ENCODE data around the gene GSTP1. TPM values are rescaled to one million over a fixed set of nuclear protein-coding genes. Genes with fewer than 3 reads are reported as not detected.

Gene GSTP1
- total RNA-seq, 6 donors from 2014 or later, result 600 to 1,952 (median 1,144) TPM

DNA sequence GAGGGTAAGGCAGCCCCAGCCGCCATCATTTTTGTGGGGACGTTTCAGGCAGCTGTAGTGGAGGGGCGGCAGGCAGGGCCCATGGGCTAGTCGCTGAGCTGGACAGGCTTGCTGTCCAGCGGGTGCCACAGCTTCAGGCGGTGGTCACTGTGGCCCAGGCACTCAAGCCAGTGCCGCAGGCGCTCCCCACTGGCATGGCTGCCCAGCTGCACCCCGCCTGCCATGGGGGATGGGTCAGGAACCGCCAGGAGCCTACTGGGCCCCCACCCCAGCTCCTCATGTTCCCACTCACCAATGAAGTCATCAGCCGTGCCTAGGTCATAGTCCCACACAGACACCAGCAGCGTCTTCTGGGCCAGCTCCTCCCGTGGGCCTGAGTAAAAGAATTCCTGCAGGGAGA lies 29.1 kb downstream of the GSTP1 start:
- Histone ChIP-seq H3K27ac (no peak overlapping the region), H3K9me3 (no peaks in the 10 kb centered on the region), H3K4me3 (no peak overlapping the region), H3K27me3 (no peaks in the 10 kb centered on the region), H3K36me3 (peaks cover 18 to 46% (median 39%) of the 10 kb centered on the region in 4 donors), H3K4me1 (peaks cover 15 to 31% (median 25%) of the 10 kb centered on the region in 4 donors)
- DNase-seq (peak in 1 of 2 donors; percentile 75), ATAC-seq (ENCODE audit: low FRiP score in 2 of 2) (no peak)
- 97% methylated on average over 8 of the region's 13 CpGs; no CpG with 5 or more reads in 1 of the 2 donors for WGBS, 2 donors
- TF ChIP-seq POLR2AphosphoS5 (IDR thresholded peaks at IDR 0.05) (no peak), POLR2A (IDR thresholded peaks at IDR 0.05) (no peak), EP300 (IDR thresholded peaks at IDR 0.05) (no peak)
- TF ChIP-seq, protein P1, sequence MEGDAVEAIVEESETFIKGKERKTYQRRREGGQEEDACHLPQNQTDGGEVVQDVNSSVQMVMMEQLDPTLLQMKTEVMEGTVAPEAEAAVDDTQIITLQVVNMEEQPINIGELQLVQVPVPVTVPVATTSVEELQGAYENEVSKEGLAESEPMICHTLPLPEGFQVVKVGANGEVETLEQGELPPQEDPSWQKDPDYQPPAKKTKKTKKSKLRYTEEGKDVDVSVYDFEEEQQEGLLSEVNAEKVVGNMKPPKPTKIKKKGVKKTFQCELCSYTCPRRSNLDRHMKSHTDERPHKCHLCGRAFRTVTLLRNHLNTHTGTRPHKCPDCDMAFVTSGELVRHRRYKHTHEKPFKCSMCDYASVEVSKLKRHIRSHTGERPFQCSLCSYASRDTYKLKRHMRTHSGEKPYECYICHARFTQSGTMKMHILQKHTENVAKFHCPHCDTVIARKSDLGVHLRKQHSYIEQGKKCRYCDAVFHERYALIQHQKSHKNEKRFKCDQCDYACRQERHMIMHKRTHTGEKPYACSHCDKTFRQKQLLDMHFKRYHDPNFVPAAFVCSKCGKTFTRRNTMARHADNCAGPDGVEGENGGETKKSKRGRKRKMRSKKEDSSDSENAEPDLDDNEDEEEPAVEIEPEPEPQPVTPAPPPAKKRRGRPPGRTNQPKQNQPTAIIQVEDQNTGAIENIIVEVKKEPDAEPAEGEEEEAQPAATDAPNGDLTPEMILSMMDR (IDR thresholded peaks at IDR 0.05), result no peak

DNA sequence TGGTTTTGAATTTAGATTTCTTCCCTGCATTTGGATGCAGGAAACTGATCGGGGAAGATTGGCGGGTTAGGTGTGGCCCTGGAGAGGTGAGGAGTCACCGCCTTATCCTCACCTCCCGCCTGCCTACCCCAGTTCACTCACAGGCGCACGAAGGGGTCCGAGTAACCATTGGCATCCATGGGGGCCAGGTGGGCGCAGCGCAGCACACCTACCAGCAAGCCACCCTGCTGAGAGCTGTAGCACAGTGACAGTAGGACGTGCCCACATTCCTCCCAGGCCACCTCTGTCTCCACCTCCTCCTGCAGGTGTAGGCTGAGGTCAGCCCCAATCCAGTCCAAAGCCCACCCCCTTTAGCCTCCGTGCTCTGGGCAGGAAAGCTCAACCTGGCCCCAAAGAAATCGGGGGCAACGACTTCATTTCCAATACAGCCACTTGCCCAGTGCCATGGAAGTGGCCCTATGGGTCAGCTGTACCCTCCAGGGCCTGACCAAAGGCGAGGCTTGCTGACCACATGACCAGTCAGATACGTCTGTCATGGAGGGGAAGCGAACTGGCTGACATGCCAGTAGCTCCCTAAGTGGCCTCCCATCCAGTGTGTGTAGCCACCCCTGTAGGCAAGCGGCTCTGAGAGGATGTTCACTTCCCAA lies 29.8 kb downstream of the GSTP1 start:
- H3K27me3 ChIP-seq, result no peaks in the 10 kb centered on the region
- WGBS, 2 donors, result 91 to 93% methylated on average over 10 to 16 of the region's 17 CpGs
- H3K4me1 ChIP-seq, result peaks cover 10 to 24% (median 20%) of the 10 kb centered on the region in 4 donors
- H3K27ac ChIP-seq, result peak overlapping the region; percentile 83 to 91 (median 88)
- TF ChIP-seq POLR2AphosphoS5 (IDR thresholded peaks at IDR 0.05), result no peak
- no peak for TF ChIP-seq EP300 (IDR thresholded peaks at IDR 0.05)
- TF ChIP-seq, protein P1 (IDR thresholded peaks at IDR 0.05), result no peak
- TF ChIP-seq POLR2A (IDR thresholded peaks at IDR 0.05), result no peak
- DNase-seq, result peak in 1 of 2 donors; percentile 54
- no peaks in the 10 kb centered on the region for H3K9me3 ChIP-seq
- no peak for ATAC-seq (ENCODE audit: low FRiP score in 2 of 2)
- peak overlapping the region in 3 of 4 donors; percentile 36 to 47 (median 45) for H3K4me3 ChIP-seq
- H3K36me3 ChIP-seq, result peaks cover 18 to 45% (median 38%) of the 10 kb centered on the region in 4 donors

DNA sequence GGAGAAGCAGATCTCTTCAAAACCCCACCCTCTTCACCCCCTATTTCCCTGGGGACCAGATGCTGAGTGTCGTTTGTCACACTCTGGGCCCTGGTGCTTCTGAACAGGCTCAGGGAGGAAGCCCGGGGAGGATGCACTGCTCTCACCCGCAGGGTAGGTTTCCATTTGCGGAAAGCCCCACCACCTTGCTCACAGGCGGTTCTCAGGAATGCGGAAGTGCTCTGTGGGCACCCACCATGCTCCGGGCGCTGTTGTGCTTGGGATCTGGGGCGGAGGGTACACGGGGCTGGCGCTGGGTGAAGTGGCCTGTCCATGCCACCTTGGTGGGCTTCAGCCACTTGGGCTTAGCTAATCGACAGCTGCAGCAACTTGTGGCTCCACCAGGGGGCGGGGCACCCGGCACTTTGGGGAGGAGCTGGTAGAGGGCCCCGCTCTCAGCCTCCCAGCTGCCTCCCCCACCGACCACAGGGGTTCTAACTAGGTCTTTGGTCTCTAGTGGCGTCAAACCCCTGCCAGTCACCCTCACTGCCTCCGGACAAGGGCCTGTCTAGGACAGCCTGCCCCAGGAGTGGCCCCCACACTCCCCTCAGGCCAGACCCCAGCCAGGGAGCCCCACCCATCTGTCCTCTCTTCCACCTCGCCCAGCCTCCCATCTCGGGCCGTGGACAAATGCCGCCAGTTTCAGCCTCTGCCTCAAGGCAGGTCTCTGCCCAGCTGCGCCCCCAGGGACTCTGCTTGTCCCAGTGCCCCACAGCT lies 30.5 kb downstream of the GSTP1 start:
- peak; percentile 83 to 91 for DNase-seq
- Histone ChIP-seq H3K4me1 (peaks cover 10 to 23% (median 20%) of the 10 kb centered on the region in 4 donors), H3K27ac (peak overlapping the region; percentile 83 to 91 (median 88)), H3K27me3 (no peaks in the 10 kb centered on the region), H3K4me3 (peak overlapping the region in 3 of 4 donors; percentile 36 to 47 (median 45)), H3K36me3 (peaks cover 18 to 38% (median 34%) of the 10 kb centered on the region in 4 donors), H3K9me3 (no peaks in the 10 kb centered on the region)
- TF ChIP-seq, protein P1 (IDR thresholded peaks at IDR 0.05), result peak; percentile 48 to 74 (median 67)
- TF ChIP-seq POLR2A (IDR thresholded peaks at IDR 0.05) (peak in 2 of 4 donors; percentile 18 to 60), EP300 (IDR thresholded peaks at IDR 0.05) (no peak), POLR2AphosphoS5 (IDR thresholded peaks at IDR 0.05) (peak in 1 of 2 donors; percentile 58)
- ATAC-seq (ENCODE audit: low FRiP score in 2 of 2), result peak; percentile 75 to 81
- 19% methylated on average over 11 to 18 of the region's 23 CpGs for WGBS, 2 donors

DNA sequence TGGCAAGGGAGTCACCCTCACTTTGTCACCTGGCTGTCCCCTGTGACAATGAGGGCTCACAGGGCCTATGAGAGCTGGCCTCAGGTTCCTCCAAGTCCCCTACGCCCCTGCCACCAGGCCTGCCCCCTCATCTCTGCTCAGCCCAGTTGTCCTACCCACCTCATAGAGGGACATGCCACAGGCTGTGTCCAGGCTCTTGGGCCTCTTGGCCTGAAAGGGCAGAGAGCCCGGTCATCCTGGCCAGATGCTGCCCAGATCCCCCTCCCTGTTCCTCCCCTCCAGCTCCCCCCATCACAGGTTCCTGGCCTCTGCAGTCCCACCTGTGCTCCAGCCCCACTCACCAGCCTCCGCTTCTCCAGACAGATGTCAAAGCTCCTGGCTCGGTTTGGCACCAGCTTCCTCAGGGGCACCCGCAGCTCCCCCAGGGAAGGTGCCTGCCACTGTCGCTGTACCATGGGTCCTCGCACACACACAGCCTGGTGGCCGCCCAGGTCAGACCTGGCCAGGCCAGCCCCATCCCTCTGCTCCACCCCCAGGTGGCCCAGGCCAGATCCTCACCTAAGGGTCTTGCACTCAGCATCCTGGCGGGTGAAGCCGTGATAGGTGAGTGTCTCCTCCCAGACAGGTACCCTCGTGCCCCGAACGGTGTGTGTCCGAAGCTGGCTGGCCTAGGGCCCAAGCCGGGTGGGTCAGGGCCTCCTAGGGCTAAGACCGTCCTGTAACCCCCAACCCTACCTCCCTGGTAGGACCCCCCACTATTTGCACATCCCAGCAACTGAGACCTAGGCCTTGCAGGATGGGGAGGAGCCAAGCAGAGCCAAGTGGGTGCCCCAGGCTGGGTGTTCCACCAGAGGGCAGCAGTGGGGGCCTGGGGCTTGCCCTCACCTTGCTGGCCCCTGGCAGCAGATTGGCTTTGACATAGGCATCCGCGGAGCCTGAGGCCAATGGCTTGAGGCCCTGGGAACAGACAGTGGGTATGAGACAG lies 31.4 kb downstream of the GSTP1 start:
- peaks cover 10 to 23% (median 20%) of the 10 kb centered on the region in 4 donors for H3K4me1 ChIP-seq
- DNase-seq, result peak; percentile 54 to 80
- H3K27ac ChIP-seq, result peak overlapping the region; percentile 83 to 91 (median 88)
- no peaks in the 10 kb centered on the region for H3K9me3 ChIP-seq
- no peak overlapping the region for H3K4me3 ChIP-seq
- H3K27me3 ChIP-seq, result no peaks in the 10 kb centered on the region
- peak; percentile 47 to 67 for ATAC-seq (ENCODE audit: low FRiP score in 2 of 2)
- peaks cover 11 to 29% (median 27%) of the 10 kb centered on the region in 4 donors for H3K36me3 ChIP-seq
- WGBS, 2 donors, result 72 to 91% methylated on average over 8 to 15 of the region's 18 CpGs
- no peak for TF ChIP-seq POLR2A (IDR thresholded peaks at IDR 0.05)
- TF ChIP-seq, protein P1 (IDR thresholded peaks at IDR 0.05), result peak; percentile 24 to 74 (median 46)

Data from upper lobe of left lung (tissue), 6 donors.